Stimulated activated CD8-positive, alpha-beta memory T cell treated with anti-CD3 and anti-CD28 coated beads, Interleukin-7, amount 100 ng/mL, for 4 hours (primary cell): Measurements from ENCODE around the gene CSRP1.
A peak's percentile ranks its signal among the peaks of the same experiment; 100 is the strongest.

ENCODE experiments used
- DNase-seq, 2 donors: peaks; one replicate each; pipeline ENCODE4 v3.0.0-alpha.2; 2020; ENCODE audit warnings: low read depth in 2 of 2

CSRP1 gene

DNA sequence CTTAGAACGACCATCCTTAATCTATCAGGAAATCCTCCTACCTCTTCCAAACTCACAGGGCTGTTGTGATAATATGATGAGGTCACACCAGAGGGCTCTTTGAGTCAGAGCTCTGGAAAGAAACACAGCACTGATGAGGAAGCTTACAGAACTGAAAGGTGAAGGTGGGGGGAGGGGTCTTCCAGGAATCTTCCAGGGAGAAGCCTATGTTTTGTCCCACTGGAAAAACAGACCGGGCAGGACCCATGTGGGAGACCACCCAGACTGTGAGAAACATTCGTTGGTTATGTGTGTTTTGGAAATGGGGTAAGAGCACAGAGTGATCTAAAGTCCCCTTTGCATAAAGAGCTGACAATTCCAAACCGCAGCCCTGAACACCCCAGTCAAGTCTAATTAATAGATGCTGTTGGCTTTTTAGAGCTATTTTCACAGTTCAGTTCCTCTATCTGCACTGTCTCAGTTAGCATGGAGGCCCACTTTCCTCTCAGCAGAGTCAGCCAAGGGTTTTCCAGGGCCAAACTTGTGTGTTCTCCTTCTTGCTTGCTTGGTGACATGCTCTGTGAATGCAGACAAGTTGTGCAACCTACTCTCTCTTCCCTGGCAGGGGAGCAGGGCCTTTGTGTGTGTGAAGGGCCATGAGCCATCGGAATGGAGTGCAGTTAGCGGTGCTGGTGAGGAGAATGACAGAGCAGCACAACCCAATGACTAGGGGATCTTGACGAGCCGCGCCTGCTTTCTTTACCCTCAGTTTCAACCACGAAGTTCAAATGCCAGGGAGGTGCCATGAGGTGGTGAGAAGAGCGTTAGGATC, 50.2 kb downstream of the CSRP1 start:
- DNase-seq: no peak

DNA sequence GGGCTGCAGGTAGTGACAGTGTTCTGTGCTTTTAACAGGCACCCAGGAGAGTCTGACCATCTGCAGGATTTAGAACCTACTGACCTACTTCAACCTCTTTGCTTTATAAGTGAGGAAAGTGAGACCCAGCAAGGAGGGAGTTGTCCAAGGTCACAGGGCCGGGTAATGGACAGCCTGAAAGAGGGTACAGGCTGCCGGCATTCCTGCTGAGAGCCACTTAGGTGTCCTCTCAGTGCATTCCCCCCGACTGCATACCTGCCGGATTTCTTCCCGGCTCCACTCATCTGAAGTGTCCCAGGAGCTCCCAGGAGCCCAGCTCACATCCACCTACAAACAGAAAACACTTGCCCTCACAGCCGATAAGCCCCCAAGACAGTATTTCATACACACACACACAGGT, 51.8 kb downstream of the CSRP1 start:
- DNase-seq: no peak

- no peak for DNase-seq
These were observed 52.3 kb downstream of the CSRP1 start for GRCh38 chr1:201454608-201455007.

DNA sequence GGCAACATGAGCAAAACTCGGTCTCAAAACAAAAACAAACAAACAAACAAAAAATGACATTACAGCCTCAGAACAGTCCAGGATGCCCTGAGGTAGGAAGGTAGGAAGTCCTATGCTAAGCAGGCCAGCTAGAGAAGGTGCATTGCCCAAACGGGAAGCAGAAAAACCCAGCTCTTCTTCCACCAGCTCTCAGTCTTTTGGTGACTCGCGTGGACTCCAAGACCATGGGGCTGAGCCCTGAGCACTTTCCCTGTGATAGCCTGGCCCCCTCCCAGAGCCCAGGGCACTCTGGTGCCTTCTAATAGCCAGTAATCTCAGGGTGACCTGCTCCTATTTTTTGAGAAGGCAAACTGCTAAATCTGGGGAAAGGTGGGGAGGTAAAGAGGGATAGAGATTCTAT, 54.1 kb downstream of the CSRP1 start:
- DNase-seq: no peak

DNA sequence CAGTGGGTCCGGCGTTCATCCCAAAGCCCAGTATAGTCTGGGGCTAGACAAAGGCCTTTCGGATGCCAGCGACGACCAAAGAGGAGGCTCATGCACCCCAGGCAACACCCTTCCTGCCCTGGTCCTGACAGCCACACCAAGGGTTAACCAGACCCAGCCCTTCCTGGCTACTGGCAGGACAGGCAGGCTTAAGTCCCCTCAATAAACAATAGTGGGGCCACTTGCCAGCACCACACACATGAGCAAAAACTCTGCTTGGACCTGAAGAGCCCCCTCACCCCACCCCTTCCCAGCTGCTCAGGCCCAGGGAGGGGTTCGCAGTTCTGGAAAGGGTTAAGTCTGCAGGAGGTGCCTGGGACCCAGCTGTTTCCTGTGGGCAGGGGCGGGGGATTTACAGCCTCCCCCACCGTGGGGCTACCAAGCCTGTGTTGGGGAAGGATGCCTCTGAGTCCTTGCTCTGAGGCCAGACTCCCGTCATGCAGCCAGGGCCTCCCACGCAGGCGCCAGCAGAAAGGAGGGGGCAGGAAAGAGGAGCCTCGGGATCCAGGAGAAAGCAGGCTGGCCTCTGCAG, 56.1 kb downstream of the CSRP1 start:
- no peak for DNase-seq

GRCh38 chr1:201448990-201449389, 57.9 kb downstream of the CSRP1 start:
- no peak for DNase-seq

GRCh38 chr1:201447903-201448871, 58.7 kb downstream of the CSRP1 start:
- peak in 1 of 2 donors; percentile 36 for DNase-seq

DNA sequence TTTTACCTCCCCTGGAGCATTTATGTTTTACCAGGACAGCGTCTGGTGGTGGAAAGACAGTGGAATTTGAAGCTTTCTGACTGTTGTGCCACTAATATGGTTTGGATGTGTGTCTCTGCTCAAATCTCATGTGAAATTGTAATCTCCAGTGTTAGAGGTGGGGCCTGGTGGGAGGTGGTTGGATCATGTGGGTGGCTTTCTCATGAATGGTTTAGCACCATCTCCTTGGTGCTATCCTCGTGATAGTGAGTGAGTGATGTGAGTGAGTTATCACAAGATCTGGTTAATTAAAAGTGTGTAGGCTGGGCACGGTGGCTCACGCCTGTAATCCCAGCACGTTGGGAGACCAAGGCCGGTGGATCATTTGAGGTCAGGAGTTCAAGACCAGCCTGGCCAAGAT, 61.6 kb downstream of the CSRP1 start:
- DNase-seq: no peak

GRCh38 chr1:201444792-201445191, 62.1 kb downstream of the CSRP1 start:
- no peak for DNase-seq

DNA sequence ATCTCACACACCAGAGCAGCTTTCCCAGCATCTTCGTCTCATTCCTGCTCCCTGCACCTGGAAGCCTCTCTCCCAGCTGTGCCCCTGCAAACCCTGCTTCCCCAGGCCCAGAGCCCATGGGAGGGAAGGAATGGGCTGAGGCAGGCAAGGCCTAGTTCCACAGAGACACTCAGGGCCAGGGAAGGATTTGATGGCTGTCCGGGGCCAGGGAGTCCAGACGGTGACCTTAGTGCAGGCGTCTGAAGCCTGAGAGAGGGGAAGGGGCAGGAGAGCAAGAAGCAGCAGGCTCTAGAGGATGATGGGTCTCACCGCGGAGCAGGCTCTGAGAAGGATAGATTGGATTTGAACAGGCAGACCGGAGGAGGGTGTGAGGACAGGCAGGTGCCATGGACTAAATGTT, 63.2 kb downstream of the CSRP1 start:
- no peak for DNase-seq

DNA sequence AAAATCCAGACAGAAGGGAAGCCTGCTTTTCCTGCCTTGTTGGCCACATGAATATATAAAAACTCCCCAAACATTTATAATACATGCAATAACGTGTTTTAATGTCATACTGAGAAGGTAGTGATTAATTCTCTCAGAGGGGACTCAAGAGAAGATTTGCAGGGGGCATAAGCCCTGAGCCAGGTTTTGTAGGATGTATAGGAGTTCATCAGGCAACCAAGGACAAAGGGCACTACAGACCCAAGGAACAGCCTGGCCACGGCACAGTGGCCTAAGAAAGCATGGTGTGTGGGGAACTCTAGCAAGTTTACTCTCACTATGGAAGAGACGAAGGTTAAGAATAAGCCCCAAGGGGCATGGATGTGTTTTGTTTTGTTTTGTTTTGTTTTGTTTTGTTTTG, 70.0 kb downstream of the CSRP1 start:
- no peak for DNase-seq

GRCh38 chr1:201436393-201436792, 70.5 kb downstream of the CSRP1 start:
- no peak for DNase-seq

DNA sequence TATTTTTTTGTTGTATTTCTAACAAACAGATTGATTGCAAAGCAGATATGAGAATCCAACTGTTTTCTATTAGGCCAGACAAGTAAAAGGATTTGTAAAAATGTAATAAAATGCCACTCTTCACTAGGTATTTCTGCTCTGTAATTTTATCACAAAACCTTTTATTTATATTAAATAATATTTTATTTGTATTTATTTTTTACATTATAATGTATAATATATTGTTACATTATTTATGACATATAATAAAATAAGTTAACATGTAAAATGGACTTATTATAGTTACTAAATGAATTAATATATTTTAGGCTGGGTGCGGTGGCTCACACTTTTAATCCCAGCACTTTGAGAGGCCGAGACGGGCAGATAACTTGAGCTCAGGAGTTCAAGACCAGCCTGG, 72.7 kb downstream of the CSRP1 start:
- DNase-seq: no peak

DNA sequence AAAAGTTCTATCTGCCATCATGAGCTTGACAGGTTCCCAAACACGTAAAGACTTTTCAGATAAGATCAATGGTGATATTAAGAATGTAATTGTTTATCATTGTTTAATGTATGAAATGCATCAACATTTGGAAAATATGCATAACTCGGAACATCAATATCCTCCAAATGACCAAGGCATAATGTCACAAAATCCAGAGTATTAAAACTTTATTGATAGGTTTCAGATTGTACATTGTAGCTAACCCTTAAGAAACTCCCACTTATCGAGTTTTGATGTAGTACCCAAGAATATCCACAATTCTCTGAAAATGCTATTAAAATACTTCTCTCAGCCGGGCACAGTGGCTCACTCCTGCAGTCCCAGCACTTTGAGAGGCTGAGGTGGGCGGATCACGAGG, 73.3 kb downstream of the CSRP1 start:
- no peak for DNase-seq
